OCI-LY3 (cell line): ENCODE measurements around the gene RAB26.

ENCODE experiments used
- H2AFZ ChIP-seq: fragments of 200-600, 300-600 bp; shearing (Covaris generic); 2 replicates; pipeline ENCODE4 v1.6.0; 2014; ENCODE audit warnings: antibody characterized with exemption, low read depth, low read length
- H3K27ac ChIP-seq: fragments of 200-600, 300-600 bp; sonication (generic); 2 replicates; pipeline ENCODE4 v1.5.1; 2014; ENCODE audit warnings: mild to moderate bottlenecking, low read length, moderate library complexity, mixed read lengths
- H3K27me3 ChIP-seq: fragments of 200-600, 300-600 bp; sonication (generic); 2 replicates; pipeline ENCODE4 v1.6.1; 2014; ENCODE audit warnings: low read depth, low read length, mixed read lengths
- H3K36me3 ChIP-seq: fragments of 200-600, 300-600 bp; sonication (generic); replicated peaks from 2 replicates; pipeline ENCODE3; 2014; ENCODE audit warnings: low read depth, low read length, mixed read lengths
- H3K4me1 ChIP-seq: fragments of 300-600, 200-600 bp; sonication (generic); 2 replicates; pipeline ENCODE4 v1.6.1; 2014; ENCODE audit warnings: low read length, mixed read lengths
- H3K4me2 ChIP-seq: fragments of 200-600, 300-600 bp; sonication (generic); 2 replicates; pipeline ENCODE4 v1.6.1; 2014; ENCODE audit warnings: low read length, mixed read lengths
- H3K4me3 ChIP-seq: fragments of 300-600, 200-600 bp; sonication (generic); 2 replicates; pipeline ENCODE4 v1.5.1; 2014; ENCODE audit warnings: antibody characterized with exemption, mild to moderate bottlenecking, low read length, moderate library complexity
- H3K79me2 ChIP-seq: fragments of 300-600, 200-600 bp; shearing (Covaris generic); 2 replicates; pipeline ENCODE4 v1.6.1; 2014; ENCODE audit warnings: mild to moderate bottlenecking, low read length, mixed read lengths
- H3K9ac ChIP-seq: fragments of 300-600, 200-600 bp; shearing (Covaris generic); 2 replicates; pipeline ENCODE4 v1.6.0; 2014; ENCODE audit warnings: mild to moderate bottlenecking, low read length, moderate library complexity
- H3K9me3 ChIP-seq: fragments of 200-600, 300-600 bp; shearing (Covaris generic); 2 replicates; pipeline ENCODE4 v1.6.1; 2014; ENCODE audit warnings: low read length, mixed read lengths; ENCODE audit not compliant: insufficient read depth
- H4K20me1 ChIP-seq: fragments of 200-600, 300-600 bp; sonication (generic); 2 replicates; pipeline ENCODE4 v1.6.1; 2016; ENCODE audit warnings: low read length, mixed read lengths; ENCODE audit not compliant: insufficient read depth
- CTCF ChIP-seq: fragments of 200-600, 300-600 bp; sonication (generic); IDR thresholded peaks from 2 replicates; pipeline ENCODE4 v1.5.1; 2014; ENCODE audit warnings: antibody characterized with exemption, low read length, low read depth
- EZH2phosphoT487 ChIP-seq: fragments of 200-600 bp; shearing (Covaris generic); IDR thresholded peaks from 2 replicates; pipeline ENCODE4 v1.6.1; 2018; ENCODE audit warnings: antibody characterized with exemption, mixed run types, low read depth

Gene RAB26

GRCh38 chr16:2148714-2149629 lies 547 bp downstream of the RAB26 start:
- Histone ChIP-seq H2AFZ (no peak overlapping the region), H3K4me3 (peak overlapping the region; percentile 88), H3K36me3 (peaks cover 25% of the 10 kb centered on the region), H3K4me2 (peak overlapping the region; percentile 99), H3K4me1 (peaks cover 50% of the 10 kb centered on the region), H3K27ac (no peak overlapping the region), H3K79me2 (peaks cover 28% of the 10 kb centered on the region), H3K9ac (peak overlapping the region; percentile 61), H4K20me1 (peaks cover 37% of the 10 kb centered on the region), H3K9me3 (no peaks in the 10 kb centered on the region), H3K27me3 (peaks cover 4% of the 10 kb centered on the region; the same call in 1 of the 2 replicates)
- no peak for TF ChIP-seq CTCF
- no peak for TF ChIP-seq EZH2phosphoT487

GRCh38 chr16:2149630-2150417 lies 1.4 kb downstream of the RAB26 start:
- Histone ChIP-seq H3K4me2 (peak overlapping the region; percentile 99), H3K9me3 (no peaks in the 10 kb centered on the region), H3K4me3 (peak overlapping the region; percentile 88), H3K9ac (peak overlapping the region; percentile 61), H3K27me3 (peaks cover 4% of the 10 kb centered on the region; the same call in 1 of the 2 replicates), H4K20me1 (peaks cover 37% of the 10 kb centered on the region), H3K36me3 (peaks cover 34% of the 10 kb centered on the region), H3K27ac (peak overlapping the region; percentile 72; the same call in 1 of the 2 replicates), H2AFZ (no peak overlapping the region), H3K4me1 (peaks cover 50% of the 10 kb centered on the region), H3K79me2 (peaks cover 36% of the 10 kb centered on the region)
- TF ChIP-seq EZH2phosphoT487 (no peak), CTCF (no peak)

GRCh38 chr16:2150418-2151187 lies 2.2 kb downstream of the RAB26 start:
- TF ChIP-seq EZH2phosphoT487 (no peak), CTCF (no peak)
- Histone ChIP-seq H3K36me3 (peaks cover 37% of the 10 kb centered on the region), H3K79me2 (peaks cover 40% of the 10 kb centered on the region), H3K27ac (peak overlapping the region; percentile 72), H2AFZ (no peak overlapping the region), H3K9me3 (no peaks in the 10 kb centered on the region), H3K9ac (peak overlapping the region; percentile 61; the same call in 1 of the 2 replicates), H3K4me3 (peak overlapping the region; percentile 88), H3K4me2 (peak overlapping the region; percentile 99), H3K27me3 (peaks cover 4% of the 10 kb centered on the region; the same call in 1 of the 2 replicates), H3K4me1 (peaks cover 50% of the 10 kb centered on the region), H4K20me1 (peaks cover 37% of the 10 kb centered on the region)
